Measurements from ENCODE around the gene PAK1. TPM values are rescaled to one million over a fixed set of nuclear protein-coding genes. Genes with fewer than 3 reads are reported as not detected.
A peak's percentile ranks its signal among the peaks of the same experiment; 100 is the strongest.

Gene PAK1
- total RNA-seq, 1 donor from 2014 or later = 0.51 TPM

DNA sequence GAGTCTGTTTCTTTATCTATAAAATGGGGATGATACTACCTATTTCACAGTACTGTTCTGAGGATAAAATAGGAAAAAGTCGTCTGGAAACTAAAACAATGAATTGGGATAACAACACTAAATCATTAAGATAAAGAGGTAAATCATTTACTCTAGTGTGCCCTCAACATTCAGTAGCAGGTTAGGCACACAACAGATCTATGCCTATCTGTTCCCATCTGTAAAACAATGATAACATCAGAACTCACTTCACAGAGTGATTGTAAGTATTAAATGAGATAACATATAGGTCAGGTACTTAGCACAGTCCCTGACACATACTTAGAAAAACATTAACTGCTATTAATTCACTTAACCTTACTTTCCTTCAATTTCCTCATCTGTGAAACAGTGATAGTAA lies 36.9 kb downstream of the PAK1 start:
- DNase-seq (ENCODE audit: low read depth in 2 of 2) = no peak

DNA sequence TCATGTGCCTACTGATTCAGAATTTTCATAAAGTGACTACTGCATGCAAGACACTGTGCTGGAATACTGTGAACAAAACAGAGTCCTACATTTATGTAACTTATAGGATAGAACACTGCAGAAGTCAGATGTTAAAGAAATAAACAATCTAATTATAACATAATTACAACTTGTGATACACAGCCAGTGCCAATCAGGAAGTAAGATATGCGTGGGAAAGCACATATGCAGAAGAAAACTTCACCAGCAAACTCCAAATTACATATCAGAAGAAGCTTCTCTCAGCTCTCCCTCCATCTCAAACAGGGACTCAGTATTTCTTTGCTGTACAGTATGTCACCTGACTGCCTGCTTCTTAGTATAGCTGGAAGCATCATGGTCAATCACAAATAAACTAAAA lies 37.4 kb downstream of the PAK1 start:
- DNase-seq (ENCODE audit: low read depth in 2 of 2) = no peak

DNA sequence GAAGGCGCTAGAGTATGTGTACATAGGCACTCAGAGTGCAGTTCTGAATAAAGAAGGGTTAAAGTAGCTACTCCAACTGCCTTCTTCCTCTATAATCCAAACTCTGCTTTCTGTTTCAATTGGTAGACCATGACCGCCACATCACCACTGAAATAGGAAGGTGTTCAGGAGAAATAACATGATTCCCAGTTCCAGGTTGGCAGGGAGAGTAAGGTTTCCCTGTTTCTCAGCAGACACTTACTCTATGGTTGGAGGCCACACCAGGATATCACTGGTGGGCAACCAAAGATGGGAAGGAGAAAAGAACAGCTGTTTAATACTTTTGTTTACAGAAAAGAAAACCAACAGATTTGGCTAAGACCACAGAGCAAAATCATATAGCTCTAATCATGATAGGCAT lies 37.9 kb downstream of the PAK1 start:
- DNase-seq (ENCODE audit: low read depth in 2 of 2) = no peak

DNA sequence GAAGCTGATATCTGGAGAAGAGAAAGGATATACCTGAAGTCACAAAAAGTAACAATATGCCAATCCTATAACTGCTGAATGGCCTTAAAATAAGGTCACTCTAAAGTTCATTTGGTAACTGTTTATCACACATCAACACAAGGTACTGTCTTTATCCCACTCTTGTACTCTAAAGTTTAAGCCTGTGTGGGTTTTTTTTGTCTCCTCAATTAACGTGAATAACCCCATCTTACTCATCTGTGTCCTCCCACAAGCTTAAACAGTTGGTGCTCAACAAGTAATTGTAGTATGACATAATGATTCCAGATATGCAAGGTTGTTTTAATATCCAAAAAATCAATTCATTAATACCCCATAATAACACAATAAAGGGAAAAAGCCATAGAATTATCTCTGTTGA lies 42.1 kb downstream of the PAK1 start:
- no peak for DNase-seq (ENCODE audit: low read depth in 2 of 2)

DNA sequence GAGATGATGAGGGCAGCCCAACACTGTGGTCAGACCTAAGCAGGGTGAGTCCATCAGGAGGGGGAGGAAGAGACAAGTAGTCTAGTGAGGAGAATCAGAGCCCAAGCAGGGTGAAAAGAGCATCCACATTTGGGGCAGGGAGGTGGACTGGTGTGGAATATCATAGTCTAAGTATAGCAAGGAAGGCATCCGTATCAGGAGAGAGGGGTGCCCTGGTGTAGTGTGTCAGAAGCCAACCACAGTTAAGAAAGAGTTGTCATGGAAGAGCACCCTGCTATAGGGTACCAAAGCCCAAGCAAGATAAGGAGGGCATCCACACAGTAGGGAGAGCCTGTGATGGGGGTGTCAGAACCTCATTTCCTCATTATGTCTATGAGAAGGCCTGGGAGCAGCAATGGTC lies 45.3 kb downstream of the PAK1 start:
- no peak for DNase-seq (ENCODE audit: low read depth in 2 of 2)

DNA sequence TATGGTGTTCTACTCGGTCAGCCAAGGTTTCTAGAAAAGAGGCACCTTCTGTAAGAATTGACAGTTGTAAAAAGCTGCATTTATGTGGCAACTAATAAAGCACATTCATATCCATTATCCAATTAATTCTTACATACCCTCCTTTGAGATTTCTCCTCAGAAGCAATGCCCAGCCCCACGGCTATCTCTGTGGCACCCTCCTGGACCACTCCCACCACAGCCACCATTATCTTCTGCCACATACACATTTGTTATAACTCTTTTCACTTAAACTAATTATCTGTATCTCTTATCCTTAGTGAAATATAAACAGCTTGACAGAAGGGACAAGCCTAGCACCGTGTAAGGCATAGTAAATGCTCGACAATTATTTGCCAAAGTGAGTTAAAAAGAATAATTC lies 48.5 kb downstream of the PAK1 start:
- DNase-seq (ENCODE audit: low read depth in 2 of 2) = no peak

DNA sequence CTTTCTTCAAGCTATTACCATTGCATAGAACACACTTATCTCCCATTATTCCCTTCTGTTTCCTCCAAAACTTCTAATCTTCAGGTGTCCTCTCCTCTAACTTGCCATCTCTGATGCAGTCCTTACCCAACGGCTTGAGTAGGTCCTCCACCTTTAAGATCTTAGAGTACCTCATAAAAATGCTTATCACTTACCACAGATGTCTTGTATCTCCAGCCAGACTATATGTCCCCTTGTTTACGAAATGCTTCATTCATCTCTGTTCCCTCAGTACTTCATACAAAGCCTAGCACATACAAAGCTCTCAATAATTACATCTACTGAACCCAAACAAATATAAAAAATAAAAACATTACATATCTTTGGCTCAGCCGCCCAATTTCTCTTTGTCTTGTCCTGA lies 49.2 kb downstream of the PAK1 start:
- DNase-seq (ENCODE audit: low read depth in 2 of 2) = no peak

DNA sequence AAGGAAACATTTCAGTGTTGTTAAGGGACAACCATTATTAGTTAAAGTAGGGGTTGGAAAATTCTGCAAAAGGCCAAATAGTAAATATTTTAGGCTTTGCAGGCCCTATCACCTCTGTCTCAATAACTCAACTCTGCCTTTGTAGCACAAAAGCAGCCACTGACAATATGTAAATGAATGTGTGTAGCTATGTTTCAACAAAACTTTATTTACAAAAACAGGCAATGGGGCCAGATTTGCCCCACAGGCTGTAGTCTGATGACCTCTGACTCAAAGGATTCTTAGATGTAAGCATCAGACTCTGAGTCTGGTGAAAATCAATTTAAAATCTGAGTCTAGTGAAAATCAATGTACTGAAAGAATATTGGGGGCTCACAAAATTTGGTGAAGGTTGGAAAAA lies 50.3 kb downstream of the PAK1 start:
- no peak for DNase-seq (ENCODE audit: low read depth in 2 of 2)

DNA sequence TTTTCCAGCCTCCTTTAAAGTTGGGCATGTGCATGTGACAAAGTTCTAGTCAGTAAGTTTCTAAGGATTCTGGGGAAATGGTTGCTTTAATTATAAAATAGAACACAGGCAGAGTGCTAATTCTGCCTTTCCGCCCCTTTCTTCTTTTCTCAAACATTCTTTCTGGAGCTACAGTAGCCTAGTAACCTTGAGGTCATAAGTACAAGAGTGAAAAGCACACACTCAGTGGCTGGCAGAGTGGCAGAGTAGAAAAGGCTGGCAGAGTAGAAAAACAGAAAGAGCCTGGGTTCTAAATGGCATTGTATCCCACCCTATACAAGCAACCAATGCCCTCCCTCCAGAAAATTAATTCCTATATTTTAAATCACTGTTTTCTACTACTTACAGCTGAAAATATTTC lies 51.2 kb downstream of the PAK1 start:
- no peak for DNase-seq (ENCODE audit: low read depth in 2 of 2)

DNA sequence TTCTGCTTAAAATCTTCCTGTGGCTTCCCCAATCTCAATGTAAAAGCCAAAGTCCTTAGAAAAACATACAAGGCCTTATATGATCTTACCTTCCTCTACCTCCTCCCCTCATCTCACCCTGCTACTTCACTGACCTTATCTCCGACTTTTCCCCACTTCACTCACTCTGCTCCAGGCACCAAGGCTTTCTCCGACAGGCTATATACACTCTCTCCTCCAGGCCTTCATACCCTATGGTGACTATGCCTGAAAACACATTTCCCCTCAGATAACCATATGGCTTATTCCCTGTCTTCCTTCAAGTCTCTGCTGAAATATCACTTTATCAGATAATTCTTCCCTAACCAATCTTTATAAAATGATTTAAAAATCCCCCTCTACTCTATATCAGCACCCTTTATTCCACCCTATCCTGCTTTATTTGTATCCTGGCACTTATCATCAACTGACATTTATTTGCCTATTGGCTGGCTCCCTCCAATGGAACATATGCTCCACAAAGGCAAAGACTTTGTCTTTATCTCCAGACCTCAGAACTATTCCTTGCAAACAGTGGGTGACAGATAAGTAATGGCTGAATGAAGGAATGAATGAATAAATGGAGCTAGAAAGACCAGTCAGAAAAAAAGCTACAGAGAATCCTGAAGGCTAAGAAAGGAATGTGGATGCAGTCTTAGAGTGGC lies 52.7 kb downstream of the PAK1 start:
- DNase-seq (ENCODE audit: low read depth in 2 of 2) = no peak

DNA sequence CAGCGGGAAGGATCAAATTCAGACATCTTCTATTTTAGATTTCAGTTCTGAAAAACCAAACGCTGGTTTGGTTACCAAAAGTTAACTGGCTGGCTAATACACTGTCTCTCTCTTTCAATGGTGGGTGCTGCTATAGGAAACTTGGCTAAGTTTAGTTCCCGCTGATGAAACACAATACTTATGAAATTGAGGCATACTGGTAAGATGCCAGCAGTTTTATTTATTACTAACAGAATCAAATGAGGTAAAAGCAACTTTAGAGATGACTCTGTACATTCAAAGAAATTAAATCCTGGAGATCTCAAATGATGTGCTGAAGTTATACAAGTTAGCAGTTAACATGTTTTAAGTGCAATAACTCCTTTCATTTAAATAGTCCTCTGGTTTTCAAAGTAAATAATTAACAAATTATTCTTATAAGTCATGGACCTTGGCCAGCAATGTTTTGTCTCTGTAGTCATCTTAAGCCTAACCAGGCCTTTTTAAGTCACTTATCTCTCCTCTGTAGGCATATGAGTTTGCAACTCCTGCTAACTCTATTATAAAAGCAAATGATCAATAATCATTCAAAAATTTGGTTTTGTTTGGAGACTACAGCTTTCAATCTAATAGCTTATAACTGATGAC lies 54.8 kb downstream of the PAK1 start:
- no peak for DNase-seq (ENCODE audit: low read depth in 2 of 2)

DNA sequence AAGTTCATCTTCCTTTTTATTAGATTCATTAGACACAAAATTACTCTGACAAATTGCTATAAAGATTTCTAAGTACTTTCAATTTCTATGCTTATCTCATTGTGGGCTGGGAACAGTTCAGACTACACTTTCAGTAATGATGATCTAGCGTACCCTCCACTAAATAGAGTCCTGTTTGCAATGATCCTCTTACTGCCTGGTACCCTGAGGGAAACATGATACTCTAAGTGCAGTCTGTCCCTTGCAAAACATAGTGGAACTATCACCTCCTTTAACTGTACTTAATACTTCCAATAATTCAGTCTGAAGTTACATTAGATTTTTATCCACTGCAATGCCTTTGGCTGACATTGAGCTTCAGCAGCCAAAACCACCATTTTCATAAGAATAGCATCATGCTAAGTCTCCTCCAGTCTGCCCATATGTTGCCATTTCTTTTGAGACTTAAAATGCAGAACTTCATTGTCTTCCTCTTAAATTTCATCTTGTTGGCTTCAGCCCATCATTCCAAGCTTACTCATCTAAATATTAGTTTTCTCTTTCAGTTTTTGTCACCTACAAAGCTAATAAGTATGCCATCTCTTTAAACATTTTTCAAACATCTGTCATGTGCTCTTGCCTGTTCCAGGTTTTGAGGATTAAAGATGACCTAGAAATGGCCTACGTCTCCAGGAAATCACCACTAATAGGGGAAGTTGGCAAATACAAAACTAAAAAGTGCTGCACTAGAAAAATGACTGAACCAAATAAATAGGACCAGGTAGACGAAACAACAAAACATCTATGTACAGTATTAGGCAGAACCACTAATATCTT lies 55.5 kb downstream of the PAK1 start:
- DNase-seq (ENCODE audit: low read depth in 2 of 2) = no peak

DNA sequence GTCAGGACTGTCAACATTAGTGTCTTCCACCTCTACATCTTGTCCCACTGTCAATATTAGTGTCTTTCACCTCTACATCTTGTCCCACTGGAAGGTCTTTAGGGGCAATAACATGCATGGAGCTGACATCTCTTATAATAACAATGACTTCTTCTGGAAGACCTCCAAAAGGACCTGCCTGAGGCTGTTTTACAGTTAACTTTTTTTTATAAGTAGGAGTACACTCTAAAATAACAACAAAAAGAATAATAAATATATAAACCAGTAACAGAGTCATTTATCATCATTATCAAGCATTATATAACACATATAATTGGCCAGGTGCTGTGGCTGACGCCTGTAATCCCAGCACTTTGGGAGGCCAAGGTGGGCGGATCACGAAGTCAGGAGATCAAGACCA lies 57.5 kb downstream of the PAK1 start:
- DNase-seq (ENCODE audit: low read depth in 2 of 2) = no peak

DNA sequence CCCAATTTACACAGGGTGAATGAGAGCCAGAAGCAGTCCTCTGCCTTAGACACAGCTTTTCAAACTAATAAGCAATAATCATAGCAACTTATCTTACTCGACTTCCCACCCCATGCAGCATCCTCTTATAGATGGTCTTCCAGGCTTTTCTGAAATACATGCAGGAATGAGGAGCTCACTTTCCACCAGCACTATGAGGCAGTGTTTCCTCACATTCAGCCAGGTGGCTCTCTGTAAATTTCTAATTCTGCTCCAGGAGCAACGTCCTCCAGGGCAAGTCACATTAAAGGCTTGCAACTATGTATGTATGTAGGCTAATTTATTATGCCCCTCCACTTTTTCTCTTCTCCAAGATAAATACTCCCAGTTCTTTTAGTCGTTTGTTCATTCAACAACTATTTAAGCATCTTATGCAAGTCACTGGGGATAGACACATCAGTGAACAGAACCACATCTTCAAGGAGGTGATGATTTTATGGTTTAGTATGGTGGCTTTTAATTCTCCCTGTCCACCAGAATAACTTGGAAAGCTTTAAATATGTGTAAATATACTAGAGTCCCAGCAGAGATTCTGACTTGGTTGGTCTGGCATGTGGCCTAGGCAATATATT lies 59.9 kb downstream of the PAK1 start:
- DNase-seq (ENCODE audit: low read depth in 2 of 2) = no peak

DNA sequence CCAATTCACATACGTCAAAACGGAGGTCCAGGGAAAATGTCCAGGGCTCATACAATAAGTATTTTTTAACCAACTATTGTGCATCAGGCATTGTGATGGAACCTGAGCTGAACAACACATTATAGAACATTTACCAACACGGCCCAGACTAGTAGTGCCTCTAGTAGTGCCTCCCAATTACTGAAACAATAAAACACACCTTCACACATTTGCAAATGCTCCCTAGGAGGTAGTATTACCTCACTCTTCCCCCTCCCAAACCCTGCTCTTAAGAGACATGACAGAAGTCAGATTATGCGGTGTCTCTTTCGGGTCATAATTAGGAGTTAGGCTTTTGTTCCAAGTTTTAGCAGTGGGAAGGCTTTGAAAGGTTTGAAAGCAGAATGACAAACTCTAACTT lies 61.1 kb downstream of the PAK1 start:
- DNase-seq (ENCODE audit: low read depth in 2 of 2) = no peak

DNA sequence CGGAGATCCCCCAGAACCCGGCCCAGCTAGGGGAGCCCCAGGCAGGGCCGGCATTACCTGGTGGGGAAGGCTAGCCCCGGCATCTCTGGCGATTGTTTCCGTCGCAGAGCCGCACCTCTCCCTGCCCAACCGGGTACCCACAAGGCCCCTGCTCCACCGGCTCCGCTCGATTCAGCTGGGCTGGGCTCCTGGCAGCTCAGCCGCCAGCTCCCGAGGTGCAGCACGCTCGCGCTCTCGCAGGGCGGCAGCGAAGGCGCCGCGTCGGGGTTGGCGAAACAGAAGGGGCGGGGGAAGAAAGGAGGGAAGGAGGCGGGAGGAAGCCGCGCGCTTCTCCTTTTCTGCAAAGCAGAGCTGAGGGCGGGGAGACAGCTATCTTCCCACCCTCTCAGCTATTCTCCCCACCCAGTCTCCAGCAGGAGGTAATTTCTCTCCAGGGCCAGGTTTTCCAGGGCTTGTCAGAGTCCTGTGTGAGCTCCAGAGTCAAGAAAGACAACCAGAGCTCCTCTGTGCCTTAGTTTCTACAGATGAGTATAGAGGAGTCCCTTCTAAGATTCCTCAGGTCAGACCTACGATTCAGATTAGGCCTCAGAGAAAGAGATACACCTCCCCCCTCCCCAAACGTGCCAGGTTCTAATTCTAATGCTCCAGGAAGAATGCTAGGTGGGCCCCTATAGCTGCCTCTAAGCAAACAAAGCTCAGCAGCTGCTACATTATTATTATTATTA lies 62.0 kb downstream of the PAK1 start:
- peak in 1 of 2 donors; percentile 21 for DNase-seq (ENCODE audit: low read depth in 2 of 2)

DNA sequence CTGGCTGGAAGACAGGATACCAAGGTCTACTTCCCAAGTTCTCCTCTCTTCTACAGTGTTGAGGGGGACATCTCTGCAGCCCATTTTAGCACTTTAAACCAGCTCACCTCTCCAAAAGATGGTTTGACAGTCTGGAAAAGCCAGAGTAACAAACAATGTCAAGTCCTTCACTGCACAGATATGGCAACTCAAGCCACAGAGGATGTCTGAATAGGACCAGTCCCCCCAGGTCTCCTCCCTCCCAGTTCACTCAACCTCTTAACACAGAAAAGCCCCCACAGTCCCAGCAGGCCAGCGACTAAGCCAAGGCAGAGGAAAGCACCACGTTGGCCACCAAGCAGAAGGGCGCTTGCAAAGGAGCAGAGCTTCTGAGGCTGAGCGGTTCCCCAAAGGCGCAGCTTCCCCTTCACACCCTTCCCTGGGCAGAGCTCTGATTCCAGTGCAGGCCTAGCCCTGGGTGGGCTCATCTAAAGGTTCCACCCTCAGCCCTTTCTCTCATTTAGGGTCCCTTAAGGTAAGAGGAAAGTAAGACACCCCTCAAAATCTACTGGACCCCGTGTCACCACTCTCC lies 62.7 kb downstream of the PAK1 start:
- DNase-seq (ENCODE audit: low read depth in 2 of 2) = no peak

DNA sequence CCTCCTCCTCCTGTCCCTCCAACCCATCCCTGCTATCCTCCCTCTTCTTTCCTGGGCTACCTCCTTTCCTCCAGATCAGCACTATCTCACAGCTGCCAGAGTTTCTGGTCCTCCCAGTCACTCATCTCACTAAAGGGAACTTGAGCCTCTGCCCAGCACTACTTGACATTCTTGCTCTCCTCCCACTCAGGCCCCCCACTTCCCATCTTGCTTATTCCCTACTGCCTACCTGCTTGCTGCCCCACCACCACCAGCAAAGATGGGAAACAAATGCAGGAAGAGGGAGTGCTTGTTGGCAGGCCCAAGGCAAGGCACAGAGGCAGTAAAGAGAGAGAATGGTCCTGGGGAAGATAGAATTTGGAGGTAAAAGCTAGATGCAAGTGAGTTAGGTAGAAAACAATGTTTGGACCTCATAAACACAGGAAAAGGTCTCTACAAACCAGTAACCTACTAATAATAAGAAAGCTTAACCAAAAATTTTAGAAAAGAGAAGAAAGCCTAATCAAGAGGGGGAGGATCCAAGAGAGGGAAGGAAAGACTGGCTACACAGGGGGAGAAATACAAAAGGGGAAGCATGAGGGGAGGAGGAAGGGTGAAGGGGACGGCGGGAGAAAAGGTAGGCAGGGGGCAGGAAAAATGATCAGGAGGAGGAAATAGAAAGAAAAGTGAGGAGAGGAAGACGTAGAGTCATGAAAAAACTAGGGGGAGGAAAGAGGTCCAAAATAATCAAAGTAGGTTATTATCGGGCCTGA lies 63.6 kb downstream of the PAK1 start:
- DNase-seq (ENCODE audit: low read depth in 2 of 2) = no peak

DNA sequence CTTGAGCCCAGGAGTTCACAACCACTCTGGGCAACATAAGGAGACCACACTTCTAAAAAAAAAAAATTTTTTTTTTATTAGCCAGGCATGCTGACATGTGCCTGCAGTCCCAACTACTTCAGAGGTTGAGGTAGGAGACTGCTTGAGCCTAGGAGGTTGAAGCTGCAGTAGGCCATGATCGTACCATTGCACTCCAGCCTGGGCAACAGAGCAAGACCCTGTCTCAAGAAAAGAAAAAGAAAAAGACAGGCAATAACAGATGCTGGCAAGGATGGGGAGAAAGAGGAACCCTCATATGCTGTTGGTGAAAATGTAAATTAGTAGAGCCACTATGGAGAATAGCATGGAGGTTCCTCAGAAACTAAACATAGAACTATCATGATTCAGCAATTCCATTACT lies 64.8 kb downstream of the PAK1 start:
- no peak for DNase-seq (ENCODE audit: low read depth in 2 of 2)

DNA sequence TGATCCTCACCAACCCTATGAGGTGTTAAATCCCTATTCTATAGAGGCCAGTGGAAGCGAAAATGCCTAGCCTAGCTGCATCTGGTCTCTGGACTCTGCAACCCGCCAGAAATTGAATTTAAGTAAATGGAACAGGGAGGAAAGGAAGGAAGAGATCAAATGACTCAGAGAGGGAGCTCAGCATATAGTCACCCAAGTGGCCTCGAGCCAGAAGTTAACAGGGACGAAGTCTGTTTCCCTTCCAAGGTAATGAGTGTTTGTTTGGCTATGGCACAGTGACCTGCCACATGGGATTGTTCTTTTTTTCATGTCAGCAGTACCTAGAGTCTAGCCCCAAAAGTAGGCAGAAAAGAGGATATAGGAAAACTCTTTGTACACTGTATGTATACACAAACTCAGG lies 66.3 kb downstream of the PAK1 start:
- peak; percentile 67 to 93 for DNase-seq (ENCODE audit: low read depth in 2 of 2)

DNA sequence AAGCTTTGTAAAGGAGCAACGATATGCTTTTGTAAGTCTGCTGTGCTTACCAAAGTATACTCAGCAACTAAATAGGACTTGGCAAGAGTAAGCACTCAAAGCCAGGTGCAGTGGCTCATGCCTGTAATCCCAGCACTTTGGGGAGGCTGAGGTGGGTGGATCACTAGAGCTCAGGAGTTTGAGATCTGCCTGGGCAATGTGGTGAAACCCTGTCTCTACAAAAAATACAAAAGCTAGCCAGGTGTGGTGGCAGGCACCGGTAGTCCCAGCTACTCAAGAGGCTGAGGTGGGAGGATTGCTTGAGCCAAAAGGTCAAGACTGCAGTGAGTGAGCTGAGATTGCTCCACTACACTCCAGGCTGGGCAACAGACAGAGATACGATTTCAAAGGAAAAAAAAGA lies 67.5 kb downstream of the PAK1 start:
- DNase-seq (ENCODE audit: low read depth in 2 of 2) = no peak

Measured in dermis microvascular lymphatic vessel endothelial cell (primary cell).